Activated B cell treated with CpG ODN at 0.5 μM for 24 hours (primary cell): ENCODE results near the gene IPO7. TPM values are rescaled to one million over a fixed set of nuclear protein-coding genes. Genes with fewer than 3 reads are reported as not detected.
A peak's percentile ranks its signal among the peaks of the same experiment; 100 is the strongest.
"Not testable (repeated sequence)": the region's sequence is repeated elsewhere in the genome, so short reads cannot be mapped to it uniquely, and the experiment has no call there.

ENCODE experiments used
- ATAC-seq: fragments of 200-7000 bp; cut with Tn5 transposase; one replicate; pipeline ENCODE4 v1.10.0; 2021; ENCODE audit warnings: low read depth, mild to moderate bottlenecking, moderate library complexity
- CTCF ChIA-PET: fragments of 350-600 bp; sonication (Branson Sonifier 250); formaldehyde crosslinking; loops from one replicate; lab custom pipeline; 2021; ENCODE audit warnings: antibody characterized with exemption; lab: Charles Lee
- POLR2A ChIA-PET: fragments of 350-600 bp; sonication (Branson Sonifier 250); formaldehyde crosslinking; loops from one replicate; lab custom pipeline; 2021; ENCODE audit warnings: antibody characterized with exemption; lab: Charles Lee
- DNase-seq: peaks from one replicate; pipeline ENCODE4 v3.0.0; 2022
- H3K27ac Mint-ChIP-seq: one replicate; pipeline ENCODE4 v1.8.0; 2020; ENCODE audit warnings: mixed read lengths
- H3K27me3 Mint-ChIP-seq: one replicate; pipeline ENCODE4 v1.8.0; 2021; ENCODE audit warnings: mixed read lengths
- H3K36me3 Mint-ChIP-seq: one replicate; pipeline ENCODE4 v1.8.0; 2021; ENCODE audit warnings: low read depth, mixed read lengths
- H3K4me1 Mint-ChIP-seq: one replicate; pipeline ENCODE4 v1.8.0; 2021; ENCODE audit warnings: mixed read lengths
- H3K4me3 Mint-ChIP-seq: one replicate; pipeline ENCODE4 v1.8.0; 2020; ENCODE audit warnings: mild to moderate bottlenecking, mixed read lengths
- H3K9me3 Mint-ChIP-seq: one replicate; pipeline ENCODE4 v1.8.0; 2020; ENCODE audit warnings: mixed read lengths
- CTCF ChIP-seq: fragments of 200-600 bp; IDR thresholded peaks from one replicate; pipeline ENCODE4 v1.8.0; 2022; ENCODE audit warnings: antibody characterized with exemption, mild to moderate bottlenecking
- intact Hi-C: fragments of 100-400 bp; cut with micrococcal nuclease; formaldehyde crosslinking; loops from one replicate; pipeline ENCODE4 v1.15.1; 2024
- total RNA-seq: library from RNA; stranded (reverse); gene quantifications from 2 replicates; pipeline ENCODE4 v1.2.3, GENCODE V29; 2022

Gene IPO7
- 95.7 and 96.3 TPM in 2 replicates for total RNA-seq

DNA sequence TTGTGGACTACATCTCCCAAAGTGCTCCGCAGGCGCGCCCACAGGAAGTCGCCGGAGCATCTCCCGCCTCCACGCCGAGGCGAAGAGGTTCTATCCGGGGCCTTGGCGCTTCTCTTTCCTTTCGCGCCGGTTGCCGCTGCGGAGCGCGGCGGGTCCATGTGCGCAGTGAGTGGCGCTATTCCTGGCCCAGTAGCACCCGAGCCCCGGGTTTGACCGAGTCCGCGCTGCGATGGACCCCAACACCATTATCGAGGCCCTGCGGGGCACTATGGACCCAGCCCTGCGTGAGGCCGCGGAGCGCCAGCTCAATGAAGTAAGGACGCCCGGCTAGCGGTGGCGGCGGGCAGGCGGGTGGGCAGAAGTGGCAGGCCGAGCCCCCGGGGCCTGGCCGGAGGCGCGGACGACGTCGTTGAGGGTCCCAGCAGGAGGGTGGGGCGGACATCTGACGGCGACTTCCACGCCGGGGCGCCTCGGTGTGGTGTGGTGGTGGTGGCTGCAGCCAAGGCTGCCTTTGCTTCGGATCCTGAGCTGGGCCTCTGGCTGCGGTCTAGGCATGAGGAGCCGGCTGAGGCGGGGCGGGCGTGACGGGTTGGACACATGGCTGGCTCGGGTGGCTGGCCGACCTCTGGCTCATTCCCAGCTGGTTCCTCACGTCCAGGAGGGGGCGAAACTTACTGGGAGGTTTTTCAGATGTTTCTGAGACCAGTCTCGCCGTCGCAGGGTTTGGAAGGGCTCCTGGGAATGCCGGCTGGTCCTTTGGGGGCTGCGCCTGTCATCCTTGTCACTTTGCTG, at the start of gene IPO7:
Gene IPO7 (plus strand): TSS at position 118 of the 792 bp plus-strand sequence. CDS start 112 bp downstream, at position 230.
- H3K4me3 Mint-ChIP-seq = peak within 1 kb of the TSS; percentile 94
- H3K36me3 Mint-ChIP-seq = peaks cover 15% of the 10 kb centered on the region
- no peaks in the 10 kb centered on the region for H3K27me3 Mint-ChIP-seq
- H3K27ac Mint-ChIP-seq = peak within 1 kb of the TSS; percentile 90
- POLR2A ChIA-PET = interaction anchor here (0.5 to 2.8 kb wide), 19 partner anchors 8 to 703 kb away, joined by 3 to 41 read pairs (median 5); partner anchors contain the start of genes RPL27A, TMEM41B, TMEM9B and TRIM66
- intact Hi-C loops = loop anchor here (1.0 to 5.0 kb wide), 9 partner anchors 14 to 702 kb away; partner anchors contain the start of genes DENND5A, RPL27A, TMEM41B and TMEM9B
- ATAC-seq (peak; percentile 98), DNase-seq (peak; percentile 75)
- TF ChIP-seq CTCF = no peak
- CTCF ChIA-PET = interaction anchor here (0.8 to 2.6 kb wide), 3 partner anchors 71 to 122 kb away, joined by 3 to 16 read pairs (median 9); partner anchors contain the start of genes TMEM41B and ZNF143
- H3K4me1 Mint-ChIP-seq = peaks cover 36% of the 10 kb centered on the region
- H3K9me3 Mint-ChIP-seq = no peaks in the 10 kb centered on the region

DNA sequence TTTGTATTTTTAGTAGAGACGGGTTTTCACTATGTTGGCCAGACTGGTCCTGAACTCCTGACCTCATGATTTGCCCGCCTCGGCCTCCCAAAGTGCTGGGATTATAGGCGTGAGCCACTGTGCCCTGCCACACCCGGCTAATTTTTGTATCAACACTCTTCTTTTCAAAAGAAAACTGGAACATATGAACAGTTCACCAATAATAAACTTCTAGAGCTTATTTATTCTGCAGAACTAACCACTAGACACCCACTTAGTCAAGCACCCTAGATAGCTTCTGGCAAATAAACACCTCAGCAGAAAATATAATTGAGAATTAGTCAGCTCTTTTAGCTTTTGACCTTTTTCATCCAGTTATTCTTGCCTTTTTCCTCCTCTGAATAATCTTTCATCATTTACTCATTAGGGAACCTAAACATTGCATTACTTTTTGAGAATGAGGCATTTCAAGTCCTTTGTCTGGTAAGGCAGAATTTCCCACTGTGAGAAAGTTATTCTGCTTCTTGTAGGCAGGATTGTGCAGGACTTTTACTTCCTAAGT, 42.7 kb upstream of the IPO7 start:
- Mint-ChIP-seq H3K36me3 (no peaks in the 10 kb centered on the region), H3K27me3 (peaks cover 2% of the 10 kb centered on the region), H3K4me3 (no peak overlapping the region), H3K4me1 (no peaks in the 10 kb centered on the region), H3K9me3 (no peaks in the 10 kb centered on the region), H3K27ac (no peak overlapping the region)
- DNase-seq (no peak), ATAC-seq (no peak)
- ChIA-PET CTCF (no interaction called here), POLR2A (no interaction called here)
- TF ChIP-seq CTCF = no peak
- intact Hi-C loops = no loop called here

DNA sequence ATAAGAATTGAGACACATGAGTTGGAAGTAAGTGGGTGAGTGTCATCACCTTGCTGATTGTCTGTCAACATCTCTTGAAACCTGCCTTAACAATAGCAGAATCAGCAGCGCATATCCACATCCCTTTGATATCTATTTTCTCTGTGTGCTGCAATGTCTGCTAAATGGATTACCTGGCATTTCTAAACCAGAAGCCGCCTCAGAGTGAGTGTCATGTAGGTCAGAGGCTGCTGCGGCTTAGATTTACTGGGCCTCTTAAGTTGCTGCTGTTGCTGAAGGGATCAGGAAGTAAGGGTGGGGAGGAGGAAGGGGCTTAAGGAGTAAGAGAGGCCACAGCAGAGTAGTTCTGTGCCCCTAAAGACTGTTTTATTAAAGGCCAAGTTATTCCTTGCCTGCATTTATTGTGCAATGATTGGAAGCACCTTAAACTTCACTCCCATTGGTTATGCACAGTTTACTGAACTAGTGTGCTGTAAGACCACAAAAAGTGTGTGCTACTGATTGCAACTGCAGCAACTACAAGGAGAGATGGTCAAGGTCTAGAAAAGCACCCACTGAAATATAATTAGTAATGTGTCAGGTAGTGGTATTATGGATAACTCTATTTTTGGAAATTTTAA, 40.3 kb upstream of the IPO7 start:
- Mint-ChIP-seq H3K4me1 (no peaks in the 10 kb centered on the region), H3K27me3 (peaks cover 8% of the 10 kb centered on the region), H3K9me3 (no peaks in the 10 kb centered on the region), H3K27ac (no peak overlapping the region), H3K36me3 (no peaks in the 10 kb centered on the region), H3K4me3 (no peak overlapping the region)
- intact Hi-C loops = no loop called here
- POLR2A ChIA-PET = no interaction called here
- DNase-seq (no peak), ATAC-seq (no peak)
- TF ChIP-seq CTCF = no peak
- CTCF ChIA-PET = no interaction called here

DNA sequence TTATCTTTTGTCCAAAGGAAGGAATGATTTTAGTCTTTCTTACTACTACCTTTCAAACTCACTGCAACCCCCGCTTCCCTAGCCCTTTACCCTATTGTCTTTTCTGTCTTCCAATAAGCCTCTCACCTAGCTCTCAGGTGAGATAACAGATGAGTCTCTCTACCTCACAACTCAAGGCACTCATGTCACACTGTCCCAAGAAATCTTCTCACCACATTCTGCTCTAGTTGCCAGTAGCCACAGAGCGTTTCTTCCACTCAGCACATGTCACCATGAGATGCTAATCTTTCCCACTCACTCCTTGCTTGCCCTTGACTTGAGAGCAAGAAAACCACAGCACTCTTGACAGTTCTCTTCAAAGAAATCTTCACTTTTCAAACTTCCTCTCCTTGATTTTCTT, 37.4 kb upstream of the IPO7 start:
- no peak overlapping the region for H3K27ac Mint-ChIP-seq

GRCh38 chr11:9347779-9348178, 36.7 kb upstream of the IPO7 start:
- ATAC-seq, H3K4me3 Mint-ChIP-seq, DNase-seq: not testable (repeated sequence)

More for the DNA sequence above, 37.4 kb upstream of the IPO7 start:
- H3K9me3 Mint-ChIP-seq = no peaks in the 10 kb centered on the region
- ATAC-seq = no peak
- H3K4me3 Mint-ChIP-seq = no peak overlapping the region
- POLR2A ChIA-PET = interaction anchor here (1.4 kb wide), 1 partner anchor 17 kb away, joined by 3 read pairs; no protein-coding TSS in a partner anchor
- H3K27me3 Mint-ChIP-seq = peaks cover 13% of the 10 kb centered on the region
- CTCF ChIA-PET = no interaction called here
- H3K4me1 Mint-ChIP-seq = no peaks in the 10 kb centered on the region
- TF ChIP-seq CTCF = no peak
- intact Hi-C loops = no loop called here
- no peak for DNase-seq
- H3K36me3 Mint-ChIP-seq = no peaks in the 10 kb centered on the region

More at GRCh38 chr11:9347779-9348178, 36.7 kb upstream of the IPO7 start:
- H3K27ac Mint-ChIP-seq, H3K36me3 Mint-ChIP-seq, H3K4me1 Mint-ChIP-seq, intact Hi-C loops, H3K9me3 Mint-ChIP-seq, CTCF ChIA-PET: not testable (repeated sequence)
- POLR2A ChIA-PET = interaction anchor here (1.4 kb wide), 1 partner anchor 17 kb away, joined by 3 read pairs; no protein-coding TSS in a partner anchor
- peaks cover 13% of the 10 kb centered on the region for H3K27me3 Mint-ChIP-seq
